Smooth muscle cell (in vitro differentiated cells): Measurements from ENCODE around the gene CFAP410. TPM values are rescaled to one million over a fixed set of nuclear protein-coding genes. Genes with fewer than 3 reads are reported as not detected.

ENCODE experiments used
- DNase-seq: peaks from one replicate; lab custom pipeline; 2025; ENCODE audit not compliant: unreplicated experiment; lab: John Stamatoyannopoulos, UW
- H2AFZ ChIP-seq: fragments of 200-600 bp; sonication (generic); 2 replicates; pipeline ENCODE4 v1.6.0; 2016; ENCODE audit warnings: antibody characterized with exemption, low read depth, mild to moderate bottlenecking
- H3F3A ChIP-seq: fragments of 200-600 bp; sonication (generic); 2 replicates; pipeline ENCODE4 v1.6.0; 2017; ENCODE audit warnings: antibody characterized with exemption, low read depth
- H3K27ac ChIP-seq: fragments of 200-600 bp; sonication (generic); 2 replicates; pipeline ENCODE4 v1.5.1; 2016; ENCODE audit warnings: low read depth, mild to moderate bottlenecking
- H3K27me3 ChIP-seq: fragments of 200-600 bp; sonication (generic); 2 replicates; pipeline ENCODE4 v1.6.1; 2016; ENCODE audit warnings: low read depth, mild to moderate bottlenecking
- H3K36me3 ChIP-seq: fragments of 200-600 bp; sonication (generic); 2 replicates; pipeline ENCODE4 v1.5.1; 2016; ENCODE audit warnings: low read depth
- H3K4me1 ChIP-seq: fragments of 200-600 bp; sonication (generic); 2 replicates; pipeline ENCODE4 v1.5.1; 2016; ENCODE audit warnings: low read depth
- H3K4me2 ChIP-seq: fragments of 200-600 bp; sonication (generic); 2 replicates; pipeline ENCODE4 v1.6.0; 2016; ENCODE audit warnings: mild to moderate bottlenecking
- H3K4me3 ChIP-seq: fragments of 200-600 bp; sonication (generic); 2 replicates; pipeline ENCODE4 v1.5.1; 2016; ENCODE audit warnings: mild to moderate bottlenecking
- H3K79me2 ChIP-seq: fragments of 200-600 bp; sonication (generic); 2 replicates; pipeline ENCODE4 v1.6.0; 2016; ENCODE audit warnings: low read depth, mild to moderate bottlenecking
- H3K9ac ChIP-seq: fragments of 200-600 bp; sonication (generic); 2 replicates; pipeline ENCODE4 v1.6.0; 2016; ENCODE audit warnings: low read depth
- H3K9me3 ChIP-seq: fragments of 200-600 bp; sonication (generic); replicated peaks from 2 replicates; pipeline ENCODE4 v1.5.1; 2016; ENCODE audit warnings: low read depth
- H4K20me1 ChIP-seq: fragments of 200-600 bp; sonication (generic); 2 replicates; pipeline ENCODE4 v1.6.0; 2016; ENCODE audit warnings: low read depth
- WGBS: methylation state at CpG from one replicate; pipeline ENCODE4 v1.1.7; 2016; ENCODE audit warnings: low lambda C conversion rate; 5-methylcytosine and 5-hydroxymethylcytosine counted together
- polyA plus RNA-seq: library from polyadenylated mRNA; unstranded; fragments of >200 nt; fragmentation: Nextera tagmentation; extraction: Ambion mirVana; gene quantifications from 2 replicates; pipeline ENCODE4 v1.2.1, GENCODE V29; 2016
- total RNA-seq: library from RNA; depleted of rRNA; stranded (reverse); fragments of >200 nt; gene quantifications from 2 replicates; pipeline ENCODE4 v1.2.3, GENCODE V29; 2014
- TF ChIP-seq, protein P1 (sequence below): fragments of 200-600 bp; sonication (generic); IDR thresholded peaks from 2 replicates; pipeline ENCODE4 v1.5.1; 2017; ENCODE audit warnings: borderline replicate concordance, mild to moderate bottlenecking, antibody characterized with exemption; ENCODE audit not compliant: insufficient read depth, poor library complexity, severe bottlenecking

Gene CFAP410
- total and polyA plus RNA-seq, 2 experiments from 2014 or later, result 6.5 to 21.7 TPM

DNA sequence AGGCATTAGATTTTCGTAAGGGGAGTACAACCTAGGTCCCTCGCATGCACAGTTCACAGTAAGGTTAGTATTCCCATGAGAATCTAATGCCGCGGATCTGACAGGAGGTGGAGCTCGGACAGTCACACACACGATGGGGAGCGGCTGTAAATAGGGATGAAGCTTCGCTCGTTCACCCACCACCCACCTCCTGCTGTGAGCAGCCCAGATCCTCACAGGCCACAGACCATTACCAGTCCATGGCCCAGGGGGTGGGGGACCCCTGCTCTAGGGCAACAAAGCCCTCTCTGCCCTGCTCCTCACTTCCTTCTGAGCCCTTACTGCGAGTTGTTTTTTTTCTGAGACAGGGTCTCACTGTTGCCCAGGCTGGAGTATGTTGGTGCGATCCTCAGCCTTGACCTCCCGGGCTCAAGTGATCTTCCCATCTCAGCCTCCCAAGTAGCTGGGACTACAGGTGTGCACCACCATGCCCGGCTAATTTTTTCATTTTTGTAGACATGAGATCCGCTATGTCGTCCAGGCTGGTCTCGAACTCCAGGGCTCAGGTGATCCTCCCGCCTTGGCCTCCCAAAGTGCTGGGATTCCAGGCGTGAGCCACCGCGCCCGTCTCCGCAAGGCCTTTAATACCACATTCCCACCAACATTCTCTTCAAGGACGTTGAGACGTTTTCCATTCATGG lies 35.6 kb upstream of the CFAP410 start:
- H3K27me3 ChIP-seq, result no peaks in the 10 kb centered on the region
- H3F3A ChIP-seq, result no peaks in the 10 kb centered on the region
- H4K20me1 ChIP-seq, result no peaks in the 10 kb centered on the region
- no peak for DNase-seq
- H3K9me3 ChIP-seq, result no peaks in the 10 kb centered on the region
- no peak overlapping the region for H2AFZ ChIP-seq
- no peak overlapping the region for H3K9ac ChIP-seq
- no peak overlapping the region for H3K27ac ChIP-seq
- H3K4me3 ChIP-seq, result no peak overlapping the region
- TF ChIP-seq, protein P1, sequence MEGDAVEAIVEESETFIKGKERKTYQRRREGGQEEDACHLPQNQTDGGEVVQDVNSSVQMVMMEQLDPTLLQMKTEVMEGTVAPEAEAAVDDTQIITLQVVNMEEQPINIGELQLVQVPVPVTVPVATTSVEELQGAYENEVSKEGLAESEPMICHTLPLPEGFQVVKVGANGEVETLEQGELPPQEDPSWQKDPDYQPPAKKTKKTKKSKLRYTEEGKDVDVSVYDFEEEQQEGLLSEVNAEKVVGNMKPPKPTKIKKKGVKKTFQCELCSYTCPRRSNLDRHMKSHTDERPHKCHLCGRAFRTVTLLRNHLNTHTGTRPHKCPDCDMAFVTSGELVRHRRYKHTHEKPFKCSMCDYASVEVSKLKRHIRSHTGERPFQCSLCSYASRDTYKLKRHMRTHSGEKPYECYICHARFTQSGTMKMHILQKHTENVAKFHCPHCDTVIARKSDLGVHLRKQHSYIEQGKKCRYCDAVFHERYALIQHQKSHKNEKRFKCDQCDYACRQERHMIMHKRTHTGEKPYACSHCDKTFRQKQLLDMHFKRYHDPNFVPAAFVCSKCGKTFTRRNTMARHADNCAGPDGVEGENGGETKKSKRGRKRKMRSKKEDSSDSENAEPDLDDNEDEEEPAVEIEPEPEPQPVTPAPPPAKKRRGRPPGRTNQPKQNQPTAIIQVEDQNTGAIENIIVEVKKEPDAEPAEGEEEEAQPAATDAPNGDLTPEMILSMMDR, result no peak
- H3K4me1 ChIP-seq, result no peaks in the 10 kb centered on the region
- H3K4me2 ChIP-seq, result no peak overlapping the region
- no peaks in the 10 kb centered on the region for H3K36me3 ChIP-seq
- no peaks in the 10 kb centered on the region for H3K79me2 ChIP-seq
- WGBS, result 96% methylated on average over 24 of the region's 24 CpGs

DNA sequence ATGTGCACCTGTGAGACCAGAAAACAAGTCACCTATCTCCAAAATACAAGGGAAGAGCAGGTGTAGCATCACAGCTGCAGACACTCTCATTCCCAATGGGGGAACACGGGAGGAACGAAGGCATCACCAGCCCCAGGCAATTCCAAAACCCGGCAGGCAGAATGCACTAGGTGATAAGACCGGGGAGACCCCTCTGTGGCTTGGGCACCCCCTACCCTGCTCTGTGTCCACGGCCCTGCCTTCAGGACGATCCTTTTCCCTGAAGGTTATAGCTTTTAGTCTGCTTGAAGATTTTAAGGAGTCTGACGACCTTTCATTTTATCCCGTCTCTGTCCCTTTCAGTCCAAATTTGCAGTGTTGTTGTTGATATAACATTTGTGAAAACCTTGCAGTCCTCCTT lies 33.4 kb upstream of the CFAP410 start:
- peaks cover 7% of the 10 kb centered on the region for H3K27me3 ChIP-seq
- WGBS, result 79% methylated on average over 8 of the region's 8 CpGs
- H4K20me1 ChIP-seq, result no peaks in the 10 kb centered on the region
- H3K9ac ChIP-seq, result no peak overlapping the region
- H3K9me3 ChIP-seq, result no peaks in the 10 kb centered on the region
- no peaks in the 10 kb centered on the region for H3F3A ChIP-seq
- TF ChIP-seq, protein P1, result no peak
- no peak overlapping the region for H3K4me3 ChIP-seq
- H3K4me1 ChIP-seq, result no peaks in the 10 kb centered on the region
- H3K36me3 ChIP-seq, result no peaks in the 10 kb centered on the region
- no peak overlapping the region for H2AFZ ChIP-seq
- H3K27ac ChIP-seq, result no peak overlapping the region
- DNase-seq, result no peak
- no peaks in the 10 kb centered on the region for H3K79me2 ChIP-seq
- H3K4me2 ChIP-seq, result no peak overlapping the region

DNA sequence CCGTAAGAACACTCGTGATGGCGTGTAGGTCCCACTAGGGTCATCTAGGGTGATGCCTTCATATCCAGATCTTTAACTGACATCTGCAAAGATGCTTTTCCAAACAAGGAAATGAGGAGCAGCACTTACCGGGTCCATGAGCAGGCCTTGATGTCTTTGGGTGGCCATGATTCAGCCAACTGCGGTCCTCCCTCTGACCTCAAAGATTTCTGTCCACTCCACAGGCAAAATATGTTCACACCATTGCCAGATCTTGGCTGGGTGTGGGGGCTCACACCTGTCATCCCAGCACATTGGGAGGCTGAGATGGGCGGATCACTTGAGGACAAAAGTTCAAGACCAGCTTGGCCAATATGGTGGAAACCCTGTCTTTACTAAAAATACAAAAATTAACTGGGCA lies 32.4 kb upstream of the CFAP410 start:
- Histone ChIP-seq H2AFZ (no peak overlapping the region), H3K27me3 (peaks cover 7% of the 10 kb centered on the region), H3K4me3 (no peak overlapping the region), H3F3A (no peaks in the 10 kb centered on the region), H3K4me1 (no peaks in the 10 kb centered on the region), H3K36me3 (no peaks in the 10 kb centered on the region), H3K79me2 (no peaks in the 10 kb centered on the region), H3K9ac (no peak overlapping the region), H3K9me3 (no peaks in the 10 kb centered on the region), H3K27ac (no peak overlapping the region), H3K4me2 (no peak overlapping the region), H4K20me1 (no peaks in the 10 kb centered on the region)
- no peak for DNase-seq
- WGBS, result 97% methylated on average over 6 of the region's 6 CpGs
- TF ChIP-seq, protein P1, result no peak

DNA sequence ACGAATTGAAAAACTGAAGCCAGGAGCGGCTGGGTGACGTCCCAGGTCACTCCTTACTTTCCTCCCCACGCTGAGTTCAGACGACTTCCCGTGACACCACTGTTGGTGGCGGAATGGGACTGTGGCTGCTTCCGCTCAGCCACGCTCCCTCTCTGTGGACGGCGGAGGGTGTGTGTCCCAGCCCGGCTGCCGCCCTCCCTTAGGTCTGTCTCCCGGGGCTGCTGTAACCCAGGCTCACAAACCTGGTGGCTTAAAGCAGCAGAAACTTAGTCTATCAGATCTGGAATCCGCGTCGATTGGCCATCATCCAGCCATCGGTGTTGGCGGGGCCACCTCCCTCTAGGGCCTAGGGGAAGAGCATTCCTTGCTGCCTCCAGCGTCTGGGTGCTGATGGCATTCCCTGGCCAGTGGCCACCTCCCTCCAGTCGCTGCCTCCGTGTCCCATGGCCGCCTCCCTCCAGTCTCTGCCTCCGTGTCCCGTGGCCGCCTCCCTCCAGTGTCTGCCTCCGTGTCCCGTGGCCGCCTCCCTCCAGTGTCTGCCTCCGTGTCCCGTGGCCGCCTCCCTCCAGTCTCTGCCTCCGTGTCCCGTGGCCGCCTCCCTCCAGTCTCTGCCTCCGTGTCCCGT lies 31.7 kb upstream of the CFAP410 start:
- no peak overlapping the region for H3K9ac ChIP-seq
- H3K27ac ChIP-seq, result no peak overlapping the region
- H3K4me1 ChIP-seq, result no peaks in the 10 kb centered on the region
- H3K36me3 ChIP-seq, result no peaks in the 10 kb centered on the region
- H3K4me3 ChIP-seq, result no peak overlapping the region
- H2AFZ ChIP-seq, result no peak overlapping the region
- no peaks in the 10 kb centered on the region for H3F3A ChIP-seq
- peak overlapping the region; percentile 82 for H3K4me2 ChIP-seq
- no peaks in the 10 kb centered on the region for H4K20me1 ChIP-seq
- no peak for DNase-seq
- H3K79me2 ChIP-seq, result no peaks in the 10 kb centered on the region
- 94% methylated on average over 30 of the region's 37 CpGs for WGBS
- TF ChIP-seq, protein P1, result no peak
- H3K9me3 ChIP-seq, result no peaks in the 10 kb centered on the region
- peaks cover 7% of the 10 kb centered on the region for H3K27me3 ChIP-seq
